ENCODE results near the gene POLR2B.

POLR2B gene

GRCh38 chr4:57077550-57078343, 99.1 kb downstream of the POLR2B start:
- in situ Hi-C loops (cut with HindIII; ENCODE audit: low sequenced_read_pairs) = no loop called here

GRCh38 chr4:57078685-57079521, 100.2 kb downstream of the POLR2B start:
- in situ Hi-C loops (cut with HindIII; ENCODE audit: low sequenced_read_pairs) = no loop called here

All from endothelial cell of hepatic sinusoid (primary cell).